ENCODE data around the gene ENHO.

The ENHO gene

GRCh38 chr9:34568133-34568532 lies 45.3 kb upstream of the ENHO start:
- Histone ChIP-seq H3K27ac (no peak overlapping the region), H3K4me3 (no peak overlapping the region)
- no peak for DNase-seq (ENCODE audit: low spot score)
- TF ChIP-seq, protein P1, sequence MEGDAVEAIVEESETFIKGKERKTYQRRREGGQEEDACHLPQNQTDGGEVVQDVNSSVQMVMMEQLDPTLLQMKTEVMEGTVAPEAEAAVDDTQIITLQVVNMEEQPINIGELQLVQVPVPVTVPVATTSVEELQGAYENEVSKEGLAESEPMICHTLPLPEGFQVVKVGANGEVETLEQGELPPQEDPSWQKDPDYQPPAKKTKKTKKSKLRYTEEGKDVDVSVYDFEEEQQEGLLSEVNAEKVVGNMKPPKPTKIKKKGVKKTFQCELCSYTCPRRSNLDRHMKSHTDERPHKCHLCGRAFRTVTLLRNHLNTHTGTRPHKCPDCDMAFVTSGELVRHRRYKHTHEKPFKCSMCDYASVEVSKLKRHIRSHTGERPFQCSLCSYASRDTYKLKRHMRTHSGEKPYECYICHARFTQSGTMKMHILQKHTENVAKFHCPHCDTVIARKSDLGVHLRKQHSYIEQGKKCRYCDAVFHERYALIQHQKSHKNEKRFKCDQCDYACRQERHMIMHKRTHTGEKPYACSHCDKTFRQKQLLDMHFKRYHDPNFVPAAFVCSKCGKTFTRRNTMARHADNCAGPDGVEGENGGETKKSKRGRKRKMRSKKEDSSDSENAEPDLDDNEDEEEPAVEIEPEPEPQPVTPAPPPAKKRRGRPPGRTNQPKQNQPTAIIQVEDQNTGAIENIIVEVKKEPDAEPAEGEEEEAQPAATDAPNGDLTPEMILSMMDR (IDR thresholded peaks at IDR 0.05) = no peak

GRCh38 chr9:34566972-34567371 lies 44.2 kb upstream of the ENHO start:
- H3K27ac ChIP-seq = no peak overlapping the region
- DNase-seq (ENCODE audit: low spot score) = no peak
- H3K4me3 ChIP-seq = no peak overlapping the region
- TF ChIP-seq, protein P1 (IDR thresholded peaks at IDR 0.05) = no peak

DNA sequence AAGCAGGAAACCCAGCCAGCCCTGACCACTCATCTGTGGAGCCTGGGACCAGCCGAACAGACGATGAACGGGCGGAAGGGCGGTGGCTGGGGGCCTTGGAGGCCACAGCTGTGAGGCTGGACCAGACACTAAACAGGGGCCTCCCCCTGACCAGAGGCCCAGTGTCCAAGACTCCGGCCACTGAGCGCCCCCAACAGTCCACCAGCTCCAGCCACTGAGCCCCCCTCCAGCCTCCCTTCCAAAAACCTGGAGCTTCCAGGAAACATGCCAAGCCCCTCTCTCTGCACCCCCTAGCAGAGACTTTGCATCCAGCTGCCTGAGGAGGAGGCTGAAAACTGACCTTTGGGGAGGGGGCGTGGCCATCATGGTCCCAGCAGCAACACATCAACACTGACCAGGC lies 43.5 kb upstream of the ENHO start:
- no peak for DNase-seq (ENCODE audit: low spot score)
- Histone ChIP-seq H3K4me3 (no peak overlapping the region), H3K27ac (no peak overlapping the region)
- TF ChIP-seq, protein P1 (IDR thresholded peaks at IDR 0.05) = no peak

GRCh38 chr9:34565856-34566255 lies 43.1 kb upstream of the ENHO start:
- no peak for DNase-seq (ENCODE audit: low spot score)
- Histone ChIP-seq H3K4me3 (no peak overlapping the region), H3K27ac (no peak overlapping the region)
- TF ChIP-seq, protein P1 (IDR thresholded peaks at IDR 0.05) = no peak

DNA sequence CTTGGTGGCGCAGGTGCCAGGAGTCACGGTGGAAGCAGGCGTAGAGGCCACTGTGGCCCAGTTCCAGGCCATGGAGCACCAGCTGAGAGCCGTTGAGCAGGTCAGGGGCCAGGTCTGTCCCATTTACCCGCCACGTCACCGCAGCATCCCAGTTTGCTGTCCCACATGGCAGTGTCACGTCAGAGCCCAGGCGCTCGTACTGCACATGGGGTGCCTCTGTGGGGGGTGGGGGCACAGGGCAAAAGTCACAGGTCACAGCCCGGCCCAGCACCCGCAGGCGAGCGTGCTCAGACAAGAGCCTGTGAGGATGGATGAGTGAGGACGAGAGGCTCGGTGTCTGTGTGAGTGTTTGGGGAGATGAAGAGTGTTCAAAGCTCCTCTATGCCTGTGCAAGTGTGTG lies 41.8 kb upstream of the ENHO start:
- no peak for DNase-seq (ENCODE audit: low spot score)
- TF ChIP-seq, protein P1 (IDR thresholded peaks at IDR 0.05) = no peak
- Histone ChIP-seq H3K27ac (no peak overlapping the region), H3K4me3 (no peak overlapping the region)

DNA sequence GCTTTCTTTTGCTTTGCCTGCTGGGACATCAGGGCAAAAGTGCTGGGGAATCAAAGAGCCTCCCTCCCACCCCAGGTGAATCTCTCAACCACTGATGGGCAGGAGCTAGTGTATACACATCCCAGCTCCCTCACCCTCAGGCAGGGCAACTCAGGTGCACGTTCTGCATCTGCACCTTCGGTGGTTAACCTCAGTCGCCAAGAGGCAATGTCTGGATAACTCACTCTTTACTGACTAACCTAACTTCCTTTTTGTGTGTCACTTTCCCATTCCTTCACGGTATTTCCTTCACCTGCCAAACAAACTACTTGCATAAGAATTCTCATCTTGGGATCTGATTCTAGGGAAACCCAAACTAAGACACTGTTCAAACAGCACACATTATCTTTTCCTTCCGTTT lies 40.5 kb upstream of the ENHO start:
- H3K27ac ChIP-seq = no peak overlapping the region
- no peak overlapping the region for H3K4me3 ChIP-seq
- DNase-seq (ENCODE audit: low spot score) = no peak
- TF ChIP-seq, protein P1 (IDR thresholded peaks at IDR 0.05) = no peak

- DNase-seq (ENCODE audit: low spot score) = no peak
- no peak overlapping the region for H3K27ac ChIP-seq
- TF ChIP-seq, protein P1 (IDR thresholded peaks at IDR 0.05) = no peak
- H3K4me3 ChIP-seq = no peak overlapping the region
Observed at GRCh38 chr9:34562135-34562745, 39.5 kb upstream of the ENHO start.

Data from coronary artery (tissue), 2 donors.